NCI-H128 (cell line): ENCODE data around the gene SMAP2.

Experiments used
- DNase-seq: peaks from one replicate; lab custom pipeline; 2025; ENCODE audit not compliant: unreplicated experiment; lab: John Stamatoyannopoulos, UW

Gene SMAP2

DNA sequence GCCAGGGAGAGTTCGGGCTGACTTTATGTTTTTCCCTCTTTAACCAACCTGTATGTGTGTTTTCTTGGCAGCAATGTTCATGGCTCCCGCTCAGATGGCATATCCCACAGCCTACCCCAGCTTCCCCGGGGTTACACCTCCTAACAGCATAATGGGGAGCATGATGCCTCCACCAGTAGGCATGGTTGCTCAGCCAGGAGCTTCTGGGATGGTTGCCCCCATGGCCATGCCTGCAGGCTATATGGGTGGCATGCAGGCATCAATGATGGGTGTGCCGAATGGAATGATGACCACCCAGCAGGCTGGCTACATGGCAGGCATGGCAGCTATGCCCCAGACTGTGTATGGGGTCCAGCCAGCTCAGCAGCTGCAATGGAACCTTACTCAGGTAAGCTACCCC is 43.2 kb downstream of the SMAP2 start:
- DNase-seq = no peak

DNA sequence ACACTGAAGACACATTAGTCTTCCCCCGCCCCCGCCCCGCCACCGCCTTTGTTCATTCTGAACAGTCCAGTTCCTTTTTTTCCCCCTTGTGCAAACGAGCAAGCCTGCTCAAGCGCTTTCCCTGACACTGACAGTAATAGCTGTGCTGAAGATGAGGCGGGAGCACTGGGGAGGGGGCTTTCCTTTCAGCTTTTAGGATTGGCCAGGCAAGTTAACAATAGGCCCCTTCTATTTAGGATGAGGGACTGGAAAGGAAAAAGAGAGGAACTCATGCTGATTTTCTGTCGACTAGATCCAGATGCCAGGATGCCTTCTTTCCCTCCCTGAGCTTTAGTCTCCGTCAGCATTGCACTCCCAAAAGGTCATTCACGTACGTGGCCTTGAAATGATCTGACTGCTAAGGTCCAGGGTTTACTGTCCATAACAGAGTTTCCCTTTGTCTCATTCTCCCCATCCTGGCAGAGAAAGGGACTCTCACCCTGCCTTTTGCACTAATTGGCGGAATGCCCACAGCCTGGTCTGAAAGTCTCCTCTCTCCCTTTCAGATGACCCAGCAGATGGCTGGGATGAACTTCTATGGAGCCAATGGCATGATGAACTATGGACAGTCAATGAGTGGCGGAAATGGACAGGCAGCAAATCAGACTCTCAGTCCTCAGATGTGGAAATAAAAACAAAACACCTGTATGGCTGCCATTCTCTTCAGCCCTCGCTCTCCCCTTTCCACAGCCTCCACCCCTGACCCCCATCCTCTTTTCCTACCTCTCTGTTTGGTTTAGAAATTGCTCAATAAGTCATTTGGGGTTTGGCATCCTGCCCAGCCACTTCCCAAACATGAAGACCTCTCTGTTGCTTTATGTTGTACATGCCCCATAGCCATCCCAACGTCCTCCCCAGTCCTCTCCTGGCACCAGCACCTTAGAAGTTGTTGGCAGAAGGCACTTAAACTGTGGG is 48.2 kb downstream of the SMAP2 start:
- no peak for DNase-seq

DNA sequence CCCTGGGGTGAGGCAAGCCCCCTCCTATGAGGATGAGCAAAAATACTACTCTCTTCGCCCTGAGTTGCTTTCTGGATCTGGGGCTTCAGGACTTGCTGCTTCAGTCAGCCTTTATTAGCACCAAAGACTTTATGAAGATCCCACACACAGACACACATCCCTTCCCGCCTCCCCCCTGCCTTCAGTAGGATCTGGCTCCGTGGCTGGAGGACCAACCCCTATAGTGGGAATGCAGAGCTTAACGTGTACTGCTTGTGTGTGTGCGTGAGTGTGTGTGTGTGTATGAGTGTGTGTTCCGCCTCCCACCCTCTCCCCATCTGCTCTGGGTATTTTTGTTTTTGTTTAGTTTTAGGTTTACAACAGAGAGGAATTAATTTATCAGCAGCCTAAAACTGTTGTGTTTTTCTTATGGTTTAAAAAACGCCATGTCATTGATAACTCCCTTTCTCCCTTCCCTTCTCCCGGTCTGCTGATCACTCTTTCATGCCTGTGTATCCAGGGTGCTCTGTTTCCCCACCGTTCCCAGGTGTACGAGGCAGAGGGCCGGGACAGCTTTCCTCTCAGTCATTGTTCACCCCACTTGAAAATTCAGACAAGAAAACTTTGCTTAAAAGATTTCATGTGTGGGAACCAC is 49.2 kb downstream of the SMAP2 start:
- no peak for DNase-seq

DNA sequence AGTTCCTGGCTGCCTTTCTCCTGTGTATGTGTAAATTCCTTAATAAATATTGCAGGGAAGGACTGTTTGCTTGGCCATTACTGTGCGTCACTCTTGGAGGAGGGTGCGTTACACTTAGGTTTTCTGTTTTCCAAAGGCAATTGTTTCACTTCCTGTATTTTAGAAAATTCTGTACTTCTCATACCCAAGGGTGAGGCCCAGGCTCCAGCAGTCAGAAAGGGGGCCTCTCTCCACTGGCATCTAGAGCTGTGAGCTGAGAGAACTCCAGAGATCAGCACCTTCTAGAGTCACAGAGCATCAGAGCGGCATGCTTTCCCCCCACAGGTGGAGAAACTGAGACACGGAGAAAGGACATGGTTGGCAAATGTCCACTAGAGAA is 49.7 kb downstream of the SMAP2 start:
- no peak for DNase-seq

DNA sequence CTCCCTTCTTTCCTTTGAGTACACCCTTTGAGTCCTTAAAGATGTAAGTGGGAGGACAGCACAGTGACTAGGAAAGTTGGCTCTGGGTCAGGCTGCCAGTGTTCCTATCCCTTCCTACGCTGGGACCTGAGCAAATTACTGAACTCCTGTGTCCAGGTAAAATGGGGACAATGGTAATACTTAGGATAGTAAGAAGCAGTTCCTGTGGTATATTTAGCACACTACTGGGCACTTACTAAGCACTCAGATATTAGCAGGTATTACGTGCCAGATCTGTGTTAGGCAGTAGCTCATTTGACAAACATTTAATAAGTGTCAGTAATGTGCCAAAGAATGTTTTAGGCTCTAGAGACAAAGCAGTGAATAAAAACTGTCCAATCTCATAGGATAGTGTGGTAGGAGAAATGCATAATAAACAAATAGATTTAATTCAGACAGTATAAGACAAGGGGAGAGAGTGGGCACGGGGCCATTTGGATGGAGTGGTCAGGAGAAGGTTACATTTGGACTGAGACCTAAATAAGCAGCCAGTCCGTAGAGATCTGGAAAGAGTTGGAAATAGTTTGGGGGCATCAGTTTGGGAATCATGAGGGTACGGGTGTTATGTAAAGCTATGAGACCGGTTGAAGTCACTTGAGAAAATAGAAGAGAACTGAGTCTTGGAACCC is 50.6 kb downstream of the SMAP2 start:
- DNase-seq = no peak

DNA sequence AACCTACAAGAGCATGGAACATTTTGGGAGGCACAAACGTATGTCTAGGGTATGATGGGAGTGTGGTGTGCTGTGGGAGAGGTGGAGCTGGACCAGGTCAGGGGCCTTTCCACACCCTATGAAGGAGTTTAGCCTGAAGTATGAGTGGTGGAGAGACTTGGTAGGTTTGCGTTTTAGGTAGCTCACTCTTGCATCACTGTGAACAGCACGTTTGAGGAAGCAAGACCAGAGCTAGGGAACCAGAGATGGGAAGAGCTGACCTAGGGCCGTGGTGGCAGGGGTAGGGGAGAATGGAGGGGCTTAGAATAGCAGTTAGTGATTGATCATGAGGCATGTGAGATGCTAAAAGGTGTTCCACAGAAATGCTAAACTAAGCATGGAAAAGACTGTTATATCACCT is 51.7 kb downstream of the SMAP2 start:
- no peak for DNase-seq

DNA sequence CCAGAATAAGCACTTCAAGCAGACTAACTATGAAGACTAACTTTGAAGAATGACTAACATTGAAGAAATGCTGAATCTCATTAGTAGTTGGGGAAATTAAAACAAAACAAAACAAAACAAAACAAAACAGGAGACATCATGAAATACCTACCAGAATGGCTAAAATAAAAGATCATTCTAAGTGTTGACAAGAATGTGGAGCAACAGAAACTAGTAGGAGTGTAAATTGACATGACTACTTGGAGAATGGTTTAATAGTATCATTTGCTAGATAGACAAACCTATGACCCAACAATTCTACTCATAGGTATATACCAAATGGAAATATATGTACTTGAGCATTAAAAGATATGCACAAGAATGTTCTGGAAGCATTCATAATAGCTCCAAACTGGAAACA is 57.9 kb downstream of the SMAP2 start:
- DNase-seq = no peak

DNA sequence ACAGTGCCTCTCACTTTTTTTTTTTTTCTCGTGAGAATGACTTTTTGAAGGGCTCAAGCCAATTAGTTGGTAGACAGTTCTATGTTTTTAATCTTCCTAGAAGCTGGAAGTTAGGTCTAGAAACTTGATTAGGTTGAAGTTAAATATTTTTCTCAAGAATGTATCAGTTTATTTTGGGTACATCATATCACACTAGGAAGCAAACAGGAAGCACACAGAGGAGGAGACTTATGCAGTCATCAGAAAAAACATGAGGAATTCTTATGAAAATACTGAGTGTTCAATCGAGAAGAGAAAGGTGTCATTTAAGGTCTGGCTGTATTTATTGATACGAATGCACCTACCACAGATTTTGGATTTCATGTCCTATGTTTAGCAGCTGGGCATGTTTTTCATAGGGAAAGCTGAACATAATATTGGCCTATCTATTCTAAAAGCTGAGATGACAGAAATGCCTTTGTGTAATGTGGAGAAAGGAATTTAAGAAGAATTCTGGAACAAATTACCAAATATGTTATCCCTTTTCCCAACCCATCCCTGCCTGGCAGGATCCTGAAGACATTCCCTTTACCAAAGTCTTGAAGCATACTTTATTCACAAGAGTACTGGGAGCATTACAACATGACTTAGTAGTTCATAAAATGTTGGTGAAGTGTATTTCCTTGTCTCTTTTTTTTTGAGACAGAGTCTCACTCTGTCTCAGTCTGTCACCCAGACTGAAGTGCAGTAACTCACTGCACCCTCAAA is 59.3 kb downstream of the SMAP2 start:
- no peak for DNase-seq

DNA sequence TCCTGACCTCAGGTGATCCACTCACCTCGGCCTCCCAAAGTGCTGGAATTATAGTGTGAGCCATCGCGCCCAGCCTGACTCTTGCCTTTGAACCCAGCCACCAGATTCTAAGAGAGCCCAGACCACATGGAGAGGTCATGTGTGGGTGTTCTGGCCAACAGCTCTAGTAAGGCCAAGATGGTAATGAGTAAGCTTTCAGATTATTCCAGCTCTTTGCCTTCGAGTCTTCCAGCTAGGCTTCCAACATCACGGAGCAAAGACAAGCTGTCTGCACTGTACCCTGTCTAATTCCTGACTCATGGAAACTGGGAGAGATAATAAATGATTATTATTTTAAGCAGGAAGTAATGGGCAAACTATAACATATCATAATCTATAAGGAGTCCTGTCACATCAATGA is 61.9 kb downstream of the SMAP2 start:
- no peak for DNase-seq

DNA sequence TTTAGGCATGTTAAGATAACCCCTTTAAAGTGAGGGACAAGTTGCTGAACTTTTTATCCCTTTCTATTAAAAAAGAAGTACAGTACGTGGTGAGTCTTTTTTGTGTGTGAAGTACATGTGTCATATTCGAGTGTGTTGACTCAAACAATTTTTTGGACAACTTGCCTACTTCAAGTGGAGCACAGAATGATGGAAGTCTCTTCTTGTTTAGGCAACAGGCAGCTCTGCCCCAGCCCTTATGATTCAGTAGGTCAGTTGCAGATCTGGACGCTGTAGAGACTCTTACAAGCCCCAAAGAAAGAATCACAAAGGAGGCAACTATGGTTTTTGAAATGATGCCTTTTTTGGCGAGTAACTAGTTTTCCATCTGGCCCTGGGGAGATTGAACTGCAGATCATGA is 62.3 kb downstream of the SMAP2 start:
- DNase-seq = no peak

DNA sequence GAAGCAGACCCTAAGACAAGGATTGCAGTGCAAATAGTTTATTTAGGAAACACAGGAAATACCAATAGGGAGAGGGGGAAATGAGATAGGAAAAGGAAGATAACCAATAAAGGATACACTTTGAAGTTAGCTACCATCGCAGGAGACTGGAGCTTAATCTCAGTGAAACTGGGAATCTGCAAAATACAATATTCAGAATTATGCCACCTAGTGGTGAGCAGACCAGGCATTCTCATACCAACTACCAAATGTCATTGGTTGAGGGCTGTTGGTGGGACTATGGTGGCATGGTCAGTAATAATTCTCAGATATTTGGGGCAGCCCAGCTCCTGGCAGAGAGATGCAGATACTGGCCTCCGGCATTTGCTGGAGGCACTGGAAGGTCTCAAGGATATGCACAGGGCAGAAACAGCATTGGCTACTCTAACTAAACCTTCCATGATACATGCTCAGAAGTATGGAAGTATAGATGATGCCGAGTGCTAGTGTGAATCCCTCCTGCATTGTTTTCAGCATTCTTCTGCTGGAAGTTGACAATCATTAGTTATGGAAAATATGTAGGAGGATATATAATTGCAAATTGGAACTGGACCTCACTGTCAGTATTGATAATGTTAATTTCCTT is 65.0 kb downstream of the SMAP2 start:
- DNase-seq = no peak

DNA sequence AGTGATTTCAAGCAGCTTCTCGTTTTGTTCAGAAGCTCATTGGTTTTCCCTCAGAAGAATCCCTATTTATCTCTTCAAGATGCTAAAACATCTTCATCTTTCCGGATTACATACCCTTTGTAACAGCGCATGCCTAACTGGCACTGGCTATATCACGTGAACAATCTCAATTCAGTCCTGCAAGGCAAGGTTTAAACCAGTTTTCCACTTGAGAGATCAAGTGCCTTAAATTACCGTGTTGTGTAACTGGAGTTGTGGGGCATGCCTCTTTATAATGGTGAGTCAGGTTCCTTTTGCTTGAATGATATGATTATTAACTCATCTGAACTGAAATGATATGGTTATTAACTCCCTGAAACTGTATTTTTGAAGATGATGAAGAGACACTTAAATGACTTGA is 65.7 kb downstream of the SMAP2 start:
- DNase-seq = no peak

DNA sequence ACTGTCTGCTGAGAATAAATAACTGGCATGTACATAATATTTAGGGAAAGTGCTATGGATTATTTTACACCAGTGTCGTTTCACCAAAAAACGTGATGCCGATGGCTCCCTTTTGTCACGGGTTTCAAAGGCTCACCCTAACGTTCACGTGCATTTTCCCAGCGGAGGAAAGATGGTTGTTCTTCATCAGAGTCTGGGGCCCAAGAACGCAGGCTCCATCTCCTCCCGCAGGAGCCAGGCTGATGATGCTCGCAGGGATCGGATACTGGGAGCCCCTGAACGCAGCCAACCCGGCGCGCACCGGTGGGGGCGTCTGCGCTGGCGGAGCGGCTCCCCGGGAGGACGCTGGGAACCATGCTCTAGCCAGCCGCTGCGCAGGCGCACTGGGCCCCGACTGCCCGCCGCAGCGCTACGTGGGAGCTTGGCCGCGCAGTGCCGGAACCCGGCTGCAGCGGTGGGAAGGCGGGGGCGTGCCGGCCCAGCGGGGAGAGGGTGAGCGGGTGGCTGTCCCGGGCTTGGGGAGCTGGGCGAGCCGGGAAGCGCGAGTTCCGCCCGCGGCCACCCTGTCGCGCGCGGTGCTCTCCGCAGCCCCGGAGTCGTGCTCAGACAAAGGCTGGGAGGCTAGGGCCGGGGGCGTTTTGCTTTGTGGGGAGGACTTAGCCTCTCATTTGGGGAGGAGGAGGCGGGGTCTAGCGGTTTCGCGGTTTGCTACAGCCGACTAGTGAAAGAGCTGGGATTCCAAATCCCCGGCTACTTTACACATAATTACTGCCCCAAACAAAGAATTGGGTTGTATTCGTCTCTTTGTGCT is 76.4 kb downstream of the SMAP2 start, which contains the start of gene ZFP69B:
ZFP69B (plus strand) TSS at position 793 of the 811 bp plus-strand sequence. CDS start 486 bp downstream, outside the sequence.
- peak; percentile 94 for DNase-seq

DNA sequence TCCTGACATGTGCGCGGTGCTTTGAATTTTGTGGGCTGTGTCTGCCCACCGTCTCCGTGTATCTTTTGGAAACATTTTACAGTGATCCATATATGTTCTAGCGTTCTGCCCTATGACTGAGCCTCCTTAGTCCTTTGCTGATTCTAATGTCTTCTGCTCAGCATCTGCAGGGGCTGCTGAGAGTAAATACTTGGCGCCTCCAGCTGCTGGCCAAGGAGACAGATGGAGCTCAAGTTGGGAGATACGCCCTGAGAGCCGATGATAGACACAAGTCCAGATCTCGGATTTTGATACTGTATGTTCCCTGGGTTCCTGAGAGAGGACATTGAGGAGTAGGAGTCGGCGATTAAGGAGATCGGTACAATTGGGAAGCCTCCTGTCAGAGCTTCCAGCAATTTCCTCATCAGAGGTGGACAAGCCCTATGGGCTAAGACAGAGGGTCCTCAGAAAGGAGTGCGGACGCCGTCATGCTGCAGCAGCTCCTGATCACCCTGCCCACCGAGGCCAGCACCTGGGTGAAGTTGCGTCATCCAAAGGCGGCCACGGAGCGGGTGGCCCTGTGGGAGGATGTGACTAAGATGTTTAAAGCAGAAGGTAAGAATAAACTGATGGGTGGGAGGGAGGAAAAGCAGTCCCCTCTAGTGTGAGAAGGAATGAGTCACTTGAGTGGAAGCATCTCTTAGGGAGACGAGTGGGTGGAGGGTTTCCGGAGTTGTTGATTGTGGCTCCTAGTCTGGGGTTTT is 77.1 kb downstream of the SMAP2 start:
- no peak for DNase-seq

DNA sequence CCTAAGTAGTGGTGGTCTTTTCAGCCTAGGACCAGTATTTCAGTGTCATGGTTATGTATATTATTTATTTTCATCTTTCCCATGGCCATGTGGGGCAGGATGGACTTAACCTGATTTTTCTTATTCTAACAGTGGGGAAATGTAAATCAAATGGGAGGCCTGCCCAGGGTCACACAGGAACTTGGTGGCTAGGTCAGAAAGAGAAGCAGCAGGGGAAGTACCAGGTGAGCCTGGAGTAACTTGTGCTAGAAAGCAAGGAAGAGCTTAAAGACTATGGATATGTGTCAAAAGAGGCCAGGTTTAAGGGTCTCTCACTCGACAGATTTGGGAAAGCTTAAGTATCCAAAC is 77.7 kb downstream of the SMAP2 start:
- no peak for DNase-seq

DNA sequence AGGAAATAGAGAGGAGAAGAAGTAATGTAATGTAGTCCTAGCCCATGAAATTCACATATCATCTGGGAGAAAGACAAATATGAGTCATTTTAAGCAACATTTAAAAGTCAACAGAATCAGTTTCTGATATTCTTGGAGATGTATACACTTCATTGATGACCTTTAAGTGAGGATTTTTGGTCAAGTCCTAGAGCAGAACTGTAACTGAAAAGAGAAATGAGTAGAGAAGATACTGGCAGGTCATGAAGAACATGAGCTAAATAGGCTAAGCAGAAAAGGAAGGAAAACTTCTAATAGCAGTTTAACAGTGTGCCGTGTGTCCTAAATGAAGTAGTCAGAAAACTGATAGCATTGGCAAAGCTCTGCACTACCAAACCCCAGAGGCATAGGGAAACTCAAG is 81.3 kb downstream of the SMAP2 start:
- no peak for DNase-seq

DNA sequence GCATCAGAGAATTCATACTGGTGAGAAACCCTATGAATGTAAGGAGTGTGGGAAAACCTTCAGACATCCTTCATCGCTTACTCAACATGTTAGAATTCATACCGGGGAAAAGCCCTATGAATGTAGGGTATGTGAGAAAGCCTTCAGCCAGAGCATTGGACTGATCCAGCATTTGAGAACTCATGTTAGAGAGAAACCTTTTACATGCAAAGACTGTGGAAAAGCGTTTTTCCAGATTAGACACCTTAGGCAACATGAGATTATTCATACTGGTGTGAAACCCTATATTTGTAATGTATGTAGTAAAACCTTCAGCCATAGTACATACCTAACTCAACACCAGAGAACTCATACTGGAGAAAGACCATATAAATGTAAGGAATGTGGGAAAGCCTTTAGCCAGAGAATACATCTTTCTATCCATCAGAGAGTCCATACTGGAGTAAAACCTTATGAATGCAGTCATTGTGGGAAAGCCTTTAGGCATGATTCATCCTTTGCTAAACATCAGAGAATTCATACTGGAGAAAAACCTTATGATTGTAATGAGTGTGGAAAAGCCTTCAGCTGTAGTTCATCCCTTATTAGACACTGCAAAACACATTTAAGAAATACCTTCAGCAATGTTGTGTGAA is 89.5 kb downstream of the SMAP2 start:
- DNase-seq = no peak

DNA sequence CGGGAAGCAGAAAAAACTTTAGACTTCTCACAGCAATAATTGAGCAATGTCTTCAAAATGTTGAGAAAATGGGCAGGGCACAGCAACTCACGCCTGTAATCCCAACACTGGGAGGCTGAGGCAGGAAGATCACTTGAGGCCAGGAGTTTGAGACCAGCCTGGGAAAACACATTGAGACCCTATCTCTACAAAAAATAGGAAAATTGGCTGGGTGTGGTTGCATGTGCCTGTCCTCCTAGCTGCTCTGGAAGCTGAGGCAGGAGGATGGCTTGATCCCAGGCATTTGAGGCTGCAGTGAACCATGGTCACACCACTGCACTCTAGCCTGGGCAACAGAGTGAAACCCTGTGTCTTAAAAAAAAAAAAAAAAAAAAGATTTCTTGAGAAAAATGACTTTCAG is 95.8 kb downstream of the SMAP2 start:
- DNase-seq = no peak
